B cell (primary cell): Measurements from ENCODE around the gene SUPV3L1. TPM values are rescaled to one million over a fixed set of nuclear protein-coding genes. Genes with fewer than 3 reads are reported as not detected.
"Not testable (repeated sequence)": the region's sequence is repeated elsewhere in the genome, so short reads cannot be mapped to it uniquely, and the experiment has no call there.

Source experiments
- ATAC-seq: fragments of 200-7000 bp; cut with Tn5 transposase; one replicate; pipeline ENCODE4 v1.10.0; 2021; ENCODE audit warnings: low read depth, mild to moderate bottlenecking, moderate number of reproducible peaks, moderate library complexity
- CTCF ChIA-PET: fragments of 350-600 bp; sonication (Branson Sonifier 250); formaldehyde crosslinking; loops from one replicate; lab custom pipeline; 2021; ENCODE audit warnings: antibody characterized with exemption, inconsistent platforms; lab: Charles Lee
- POLR2A ChIA-PET: fragments of 350-600 bp; sonication (Branson Sonifier 250); formaldehyde crosslinking; loops from one replicate; lab custom pipeline; 2021; ENCODE audit warnings: antibody characterized with exemption; lab: Charles Lee
- DNase-seq: peaks from one replicate; pipeline ENCODE4 v3.0.0; 2013
- H2AFZ ChIP-seq: 2 replicates; pipeline ENCODE4 v1.6.1; 2012; ENCODE audit warnings: mild to moderate bottlenecking, low read depth, low read length; ENCODE audit not compliant: insufficient read depth, poor library complexity, severe bottlenecking
- H3K27ac ChIP-seq, 2 donors: 1 replicate in 1 of 2; 2 replicates in 1 of 2; pipeline ENCODE4 v1.5.1; 2012 to 2013; ENCODE audit warnings: low read length in 2 of 2, mild to moderate bottlenecking in 2 of 2, moderate library complexity in 1 of 2
- H3K27me3 ChIP-seq, 4 experiments: fragments of 200-600 bp in 1 of 4; sonication (generic) in 1 of 4; replicated peaks in 1 of 4; 1 replicate in 2 of 4; 2 replicates in 2 of 4; pipeline versions ENCODE4 v1.6.1 to v1.7.0; 2013 to 2016; ENCODE audit warnings: low read length in 3 of 4, mild to moderate bottlenecking in 2 of 4, mixed read lengths in 1 of 4, moderate library complexity in 1 of 4; ENCODE audit not compliant: insufficient read depth in 4 of 4, control insufficient read depth in 3 of 4; ENCODE audit errors: control extremely low read depth in 1 of 4
- H3K36me3 ChIP-seq, 2 experiments: replicated peaks in 1 of 2; 1 replicate in 1 of 2; 2 replicates in 1 of 2; pipeline versions ENCODE4 v1.6.1 to v1.7.1; 2013; ENCODE audit warnings: low read length in 1 of 2; ENCODE audit not compliant: insufficient read depth in 2 of 2, control insufficient read depth in 1 of 2; ENCODE audit errors: control extremely low read depth in 1 of 2, extremely low read depth in 1 of 2
- H3K4me1 ChIP-seq, 2 donors: fragments of 200-600 bp in 1 of 2; sonication (generic) in 1 of 2; 1 replicate in 1 of 2; 2 replicates in 1 of 2; pipeline versions ENCODE4 v1.5.1 to v1.6.1; 2013 to 2017; ENCODE audit warnings: low read length in 2 of 2; ENCODE audit not compliant: control insufficient read depth in 2 of 2, insufficient read depth in 2 of 2
- H3K4me2 ChIP-seq: replicated peaks from 2 replicates; pipeline ENCODE3; 2012; ENCODE audit warnings: mild to moderate bottlenecking, low read depth, low read length; ENCODE audit not compliant: poor library complexity, severe bottlenecking
- H3K4me3 ChIP-seq, 5 experiments: fragments of 200-600 bp in 1 of 5; sonication (generic) in 1 of 5; 1 replicate in 3 of 5; 2 replicates in 2 of 5; pipeline versions ENCODE4 v1.5.1 to v1.7.0; 2011 to 2016; ENCODE audit warnings: low read length in 4 of 5, mild to moderate bottlenecking in 4 of 5, low read depth in 2 of 5, control low read depth in 1 of 5, moderate library complexity in 1 of 5; ENCODE audit not compliant: insufficient read depth in 1 of 5; ENCODE audit errors: control extremely low read depth in 1 of 5, extremely low read depth in 1 of 5
- H3K79me2 ChIP-seq: fragments of 200-600 bp; sonication (generic); one replicate; pipeline ENCODE4 v1.6.0; 2016; ENCODE audit warnings: low read length; ENCODE audit not compliant: control insufficient read depth, insufficient read depth
- H3K9ac ChIP-seq: fragments of 200-600 bp; sonication (generic); 2 replicates; pipeline ENCODE4 v1.6.1; 2017; ENCODE audit warnings: mild to moderate bottlenecking, low read length, moderate library complexity
- H3K9me3 ChIP-seq, 3 donors: one replicate each; pipeline versions ENCODE4 v1.6.1 to v1.7.1; 2013; ENCODE audit warnings: low read length in 2 of 3; ENCODE audit not compliant: control insufficient read depth in 2 of 3, insufficient read depth in 1 of 3; ENCODE audit errors: control extremely low read depth in 1 of 3
- H4K20me1 ChIP-seq: 2 replicates; pipeline ENCODE4 v1.6.0; 2012; ENCODE audit warnings: mild to moderate bottlenecking, low read length; ENCODE audit not compliant: insufficient read depth, control insufficient read depth, poor library complexity, severe bottlenecking
- H3K27ac Mint-ChIP-seq: one replicate; pipeline ENCODE4 v1.8.0; 2021; ENCODE audit warnings: mixed read lengths
- H3K27me3 Mint-ChIP-seq: one replicate; pipeline ENCODE4 v1.8.0; 2021; ENCODE audit warnings: mixed read lengths
- H3K4me1 Mint-ChIP-seq: one replicate; pipeline ENCODE4 v1.8.0; 2021; ENCODE audit warnings: mixed read lengths
- H3K4me3 Mint-ChIP-seq: one replicate; pipeline ENCODE4 v1.8.0; 2021; ENCODE audit warnings: mixed read lengths
- H3K9me3 Mint-ChIP-seq: one replicate; pipeline ENCODE4 v1.8.0; 2022; ENCODE audit warnings: mixed read lengths; ENCODE audit not compliant: insufficient read depth
- EZH2 ChIP-seq: IDR thresholded peaks from 2 replicates; pipeline ENCODE4 v1.6.1; 2012; ENCODE audit warnings: borderline replicate concordance, low read depth, mild to moderate bottlenecking, moderate library complexity, low read length; ENCODE audit not compliant: insufficient read depth, poor library complexity, severe bottlenecking
- WGBS: methylation state at CpG from one replicate; pipeline ENCODE4 v1.1.5; 2013; ENCODE audit warnings: missing lambda C conversion rate; ENCODE audit not compliant: insufficient coverage; 5-methylcytosine and 5-hydroxymethylcytosine counted together
- intact Hi-C: fragments of 100-400 bp; cut with micrococcal nuclease; formaldehyde crosslinking; loops from one replicate; pipeline ENCODE4 v1.10.0; 2022
- polyA plus RNA-seq: library from polyadenylated mRNA; depleted of rRNA; stranded (reverse); fragments of >200 nt; gene quantifications from 2 replicates; pipeline ENCODE4 v1.2.3, GENCODE V29; 2012
- total RNA-seq, 2 donors: library from RNA; stranded (reverse); fragments of 120-200 nt in 1 of 2; gene quantifications; 1 replicate in 1 of 2; 2 replicates in 1 of 2; pipeline versions ENCODE4 v1.2.3 to v1.2.4, GENCODE V29; 2013 to 2022
- TF ChIP-seq, protein P1 (sequence below): fragments of 200-600 bp; IDR thresholded peaks from one replicate; pipeline ENCODE4 v1.8.0; 2022; ENCODE audit warnings: antibody characterized with exemption, mild to moderate bottlenecking

Gene SUPV3L1
- total and polyA plus RNA-seq, 2 donors (not counting 1 experiment from before 2014, with no cell fraction given) = 33.6 to 37.1 TPM

DNA sequence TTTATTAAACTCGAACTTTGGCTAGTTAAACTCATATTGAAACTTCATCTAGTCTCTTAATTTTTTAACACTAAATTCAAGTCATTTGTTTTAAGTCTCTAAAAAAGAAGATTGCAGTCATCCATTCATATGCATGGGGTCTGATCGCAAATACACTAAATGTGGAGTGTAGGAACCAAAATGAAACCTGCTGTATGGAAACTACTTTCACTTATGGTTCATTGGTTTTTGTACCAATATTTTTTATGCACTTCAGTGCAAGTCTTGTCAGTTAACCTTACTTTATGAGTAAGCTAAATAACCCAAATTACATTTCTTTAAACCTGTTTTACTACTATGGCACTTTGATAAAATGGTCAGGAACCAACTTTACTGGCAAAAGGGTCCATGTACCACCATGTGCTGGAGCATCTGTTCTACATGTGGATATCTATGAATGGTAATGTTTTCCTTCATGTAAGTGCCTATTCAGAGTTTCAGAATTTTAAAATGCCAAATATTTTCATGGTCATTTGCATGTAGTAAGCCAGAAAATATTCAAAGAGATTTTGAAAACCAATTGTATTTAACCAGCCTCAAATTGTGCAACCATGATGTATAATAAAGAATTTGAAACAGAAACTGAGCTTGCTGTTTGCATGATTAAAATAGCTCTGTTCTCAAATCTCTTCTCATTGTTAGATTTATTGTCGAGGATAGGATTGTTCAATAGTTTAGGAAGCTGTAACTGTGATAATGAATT, 7.6 kb upstream of the SUPV3L1 start:
- Histone ChIP-seq H3K9ac (no peak overlapping the region), H2AFZ (no peak overlapping the region), H3K4me1 (peaks cover 0 to 3% of the 10 kb centered on the region in 2 donors), H4K20me1 (no peaks in the 10 kb centered on the region), H3K27me3 (no peaks in the 10 kb centered on the region), H3K79me2 (no peaks in the 10 kb centered on the region), H3K27ac (no peak overlapping the region), H3K36me3 (peaks cover 14 to 35% of the 10 kb centered on the region in 2 experiments), H3K4me2 (no peak overlapping the region), H3K4me3 (no peak overlapping the region), H3K9me3 (no peaks in the 10 kb centered on the region)
- ChIA-PET POLR2A (no interaction called here), CTCF (no interaction called here)
- no peak for ATAC-seq
- DNase-seq = no peak
- H3K4me1 Mint-ChIP-seq = no peaks in the 10 kb centered on the region
- no peaks in the 10 kb centered on the region for H3K27me3 Mint-ChIP-seq
- WGBS = no CpG with 5 or more reads among the region's 3 CpGs
- intact Hi-C loops = loop anchor here (10.0 kb wide), 1 partner anchor 448 kb away; the partner anchor contains the start of gene CCAR1
- H3K4me3 Mint-ChIP-seq = no peak overlapping the region
- TF ChIP-seq, protein P1, sequence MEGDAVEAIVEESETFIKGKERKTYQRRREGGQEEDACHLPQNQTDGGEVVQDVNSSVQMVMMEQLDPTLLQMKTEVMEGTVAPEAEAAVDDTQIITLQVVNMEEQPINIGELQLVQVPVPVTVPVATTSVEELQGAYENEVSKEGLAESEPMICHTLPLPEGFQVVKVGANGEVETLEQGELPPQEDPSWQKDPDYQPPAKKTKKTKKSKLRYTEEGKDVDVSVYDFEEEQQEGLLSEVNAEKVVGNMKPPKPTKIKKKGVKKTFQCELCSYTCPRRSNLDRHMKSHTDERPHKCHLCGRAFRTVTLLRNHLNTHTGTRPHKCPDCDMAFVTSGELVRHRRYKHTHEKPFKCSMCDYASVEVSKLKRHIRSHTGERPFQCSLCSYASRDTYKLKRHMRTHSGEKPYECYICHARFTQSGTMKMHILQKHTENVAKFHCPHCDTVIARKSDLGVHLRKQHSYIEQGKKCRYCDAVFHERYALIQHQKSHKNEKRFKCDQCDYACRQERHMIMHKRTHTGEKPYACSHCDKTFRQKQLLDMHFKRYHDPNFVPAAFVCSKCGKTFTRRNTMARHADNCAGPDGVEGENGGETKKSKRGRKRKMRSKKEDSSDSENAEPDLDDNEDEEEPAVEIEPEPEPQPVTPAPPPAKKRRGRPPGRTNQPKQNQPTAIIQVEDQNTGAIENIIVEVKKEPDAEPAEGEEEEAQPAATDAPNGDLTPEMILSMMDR = no peak
- no peak for TF ChIP-seq EZH2
- peak overlapping the region; percentile 37 for H3K27ac Mint-ChIP-seq
- no peaks in the 10 kb centered on the region for H3K9me3 Mint-ChIP-seq

- peaks cover 11 to 15% of the 10 kb centered on the region in 2 experiments for H3K36me3 ChIP-seq
- H2AFZ ChIP-seq, H3K4me3 ChIP-seq, DNase-seq, H3K9me3 Mint-ChIP-seq, H3K27ac Mint-ChIP-seq, H3K27me3 ChIP-seq, H3K4me3 Mint-ChIP-seq, H3K4me2 ChIP-seq, H3K79me2 ChIP-seq, H4K20me1 ChIP-seq, H3K9ac ChIP-seq, H3K27ac ChIP-seq, H3K4me1 ChIP-seq, ATAC-seq, POLR2A ChIA-PET, H3K27me3 Mint-ChIP-seq, H3K9me3 ChIP-seq: not testable (repeated sequence)
- peaks cover 14% of the 10 kb centered on the region for H3K4me1 Mint-ChIP-seq
- WGBS = 95% methylated on average over 3 of the region's 4 CpGs
- CTCF ChIA-PET = interaction anchor here (0.6 kb wide), 1 partner anchor 175 kb away, joined by 3 read pairs; no protein-coding TSS in a partner anchor
- intact Hi-C loops = loop anchor here (10.0 kb wide), 1 partner anchor 451 kb away; the partner anchor contains the start of gene CCAR1
These were observed 4.7 kb upstream of the SUPV3L1 start for GRCh38 chr10:69175326-69175725.
